ENCODE data around the gene ZNF407. TPM values are rescaled to one million over a fixed set of nuclear protein-coding genes. Genes with fewer than 3 reads are reported as not detected.

ZNF407 gene
- total and polyA plus RNA-seq, 4 donors = 2.8 to 34.9 (median 9.5) TPM

- no peak for TF ChIP-seq CTCF (IDR thresholded peaks at IDR 0.05; ENCODE audit: control extremely low read depth, extremely low read depth)
- H3K27ac ChIP-seq (ENCODE audit: low read depth in 1 of 2, low read length in 1 of 2) = no peak overlapping the region
These were observed 332.9 kb downstream of the ZNF407 start for GRCh38 chr18:74930616-74931015.

DNA sequence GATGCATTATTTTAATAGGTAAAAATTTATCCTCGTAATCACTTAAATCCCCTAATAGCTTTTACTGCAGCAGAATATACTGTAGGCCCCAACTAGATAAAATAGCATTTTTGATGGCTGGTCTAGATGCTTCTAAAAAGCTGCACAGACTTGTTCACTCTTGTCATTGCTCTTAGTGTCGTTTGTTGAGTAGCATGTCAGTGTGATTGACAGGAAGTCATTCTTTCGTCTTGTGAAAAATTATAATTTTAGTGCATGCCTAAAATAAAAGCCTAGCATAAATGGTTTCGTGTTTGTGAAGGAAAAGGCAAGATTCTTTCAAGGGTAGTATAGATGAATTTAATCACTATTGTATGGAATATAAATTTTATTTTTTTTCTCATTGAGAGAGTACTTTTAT lies 336.3 kb downstream of the ZNF407 start:
- ATAC-seq (ENCODE audit: insufficient read depth, low FRiP score) (no peak), DNase-seq (no peak)
- Histone ChIP-seq H3K9ac (ENCODE audit: insufficient read depth in 1 of 2, low read length in 2 of 2) (no peak overlapping the region), H3K9me3 (ENCODE audit: control insufficient read depth in 4 of 4, insufficient read depth in 3 of 4, low read length in 3 of 4) (no peaks in the 10 kb centered on the region), H3K27me3 (ENCODE audit: control insufficient read depth in 3 of 3, insufficient read depth in 3 of 3, low read length in 2 of 3) (no peaks in the 10 kb centered on the region), H3K36me3 (ENCODE audit: control insufficient read depth in 4 of 4, insufficient read depth in 4 of 4, low read length in 4 of 4) (peaks cover 0 to 3% (median 1%) of the 10 kb centered on the region in 4 donors), H3K4me3 (no peak overlapping the region), H3K27ac (ENCODE audit: low read depth in 1 of 2, low read length in 1 of 2) (no peak overlapping the region), H3K4me1 (ENCODE audit: control insufficient read depth in 5 of 5, insufficient read depth in 5 of 5, low read length in 5 of 5) (no peaks in the 10 kb centered on the region)
- TF ChIP-seq CTCF (IDR thresholded peaks at IDR 0.05; ENCODE audit: control extremely low read depth, extremely low read depth) = no peak
- 94 to 95% methylated on average over 4 of the region's 4 CpGs for WGBS, 2 donors

More at GRCh38 chr18:74930616-74931015, 332.9 kb downstream of the ZNF407 start:
- WGBS, 2 donors = 95 to 97% methylated on average over 1 of the region's 1 CpG
- Histone ChIP-seq H3K36me3 (ENCODE audit: control insufficient read depth in 4 of 4, insufficient read depth in 4 of 4, low read length in 4 of 4) (peaks cover 0 to 3% (median 1%) of the 10 kb centered on the region in 4 donors), H3K4me1 (ENCODE audit: control insufficient read depth in 5 of 5, insufficient read depth in 5 of 5, low read length in 5 of 5) (no peaks in the 10 kb centered on the region), H3K27me3 (ENCODE audit: control insufficient read depth in 3 of 3, insufficient read depth in 3 of 3, low read length in 2 of 3) (no peaks in the 10 kb centered on the region), H3K9ac (ENCODE audit: insufficient read depth in 1 of 2, low read length in 2 of 2) (no peak overlapping the region), H3K9me3 (ENCODE audit: control insufficient read depth in 4 of 4, insufficient read depth in 3 of 4, low read length in 3 of 4) (no peaks in the 10 kb centered on the region), H3K4me3 (no peak overlapping the region)
- DNase-seq (no peak), ATAC-seq (ENCODE audit: insufficient read depth, low FRiP score) (no peak)

DNA sequence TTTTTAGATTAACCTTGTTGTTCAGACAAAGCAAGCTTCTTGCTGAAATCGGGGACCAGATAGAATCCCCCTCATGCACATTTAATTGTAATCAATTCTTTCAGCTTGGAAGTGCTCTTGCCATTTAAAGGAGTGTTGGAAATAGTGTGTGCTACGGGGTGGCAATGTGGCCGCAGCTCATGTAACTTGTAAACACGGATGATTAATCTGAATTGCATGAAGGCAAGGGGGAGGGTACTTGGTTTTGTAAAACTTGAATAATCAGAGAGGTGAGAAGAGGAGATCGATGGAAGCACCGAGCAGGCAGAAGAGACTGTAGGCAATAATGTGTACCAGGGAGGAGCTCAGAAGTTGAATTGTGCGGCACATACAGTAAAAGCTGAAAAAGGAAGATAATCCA lies 337.8 kb downstream of the ZNF407 start:
- no peak for TF ChIP-seq CTCF (IDR thresholded peaks at IDR 0.05; ENCODE audit: control extremely low read depth, extremely low read depth)
- no peak for ATAC-seq (ENCODE audit: insufficient read depth, low FRiP score)
- Histone ChIP-seq H3K27me3 (ENCODE audit: control insufficient read depth in 3 of 3, insufficient read depth in 3 of 3, low read length in 2 of 3) (no peaks in the 10 kb centered on the region), H3K4me3 (no peak overlapping the region), H3K9me3 (ENCODE audit: control insufficient read depth in 4 of 4, insufficient read depth in 3 of 4, low read length in 3 of 4) (no peaks in the 10 kb centered on the region), H3K9ac (ENCODE audit: insufficient read depth in 1 of 2, low read length in 2 of 2) (no peak overlapping the region), H3K4me1 (ENCODE audit: control insufficient read depth in 5 of 5, insufficient read depth in 5 of 5, low read length in 5 of 5) (no peaks in the 10 kb centered on the region), H3K27ac (ENCODE audit: low read depth in 1 of 2, low read length in 1 of 2) (no peak overlapping the region), H3K36me3 (ENCODE audit: control insufficient read depth in 4 of 4, insufficient read depth in 4 of 4, low read length in 4 of 4) (peaks cover 0 to 3% (median 1%) of the 10 kb centered on the region in 4 donors)
- no peak for DNase-seq
- 75 to 91% methylated on average over 7 of the region's 7 CpGs for WGBS, 2 donors

DNA sequence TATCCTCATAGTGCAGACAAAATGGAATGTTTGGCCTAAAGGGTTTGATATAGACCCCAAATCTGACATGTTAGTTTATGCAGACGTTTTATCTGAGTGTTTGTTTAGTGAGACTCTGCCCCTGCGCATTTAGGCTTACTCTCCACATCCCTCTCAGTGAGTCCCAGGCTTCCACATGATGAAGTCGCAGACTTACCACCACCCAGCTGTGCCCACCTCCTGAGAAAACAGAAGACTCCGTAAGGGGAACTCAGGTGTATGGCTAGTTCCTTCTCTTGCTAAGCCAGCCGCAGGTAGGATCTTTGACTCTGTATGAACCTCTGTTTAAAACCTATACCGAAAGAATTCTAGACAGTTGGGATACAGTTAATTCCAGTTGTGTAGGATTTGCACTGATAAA lies 338.7 kb downstream of the ZNF407 start:
- WGBS, 2 donors = 93 to 96% methylated on average over 6 of the region's 6 CpGs
- Histone ChIP-seq H3K27me3 (ENCODE audit: control insufficient read depth in 3 of 3, insufficient read depth in 3 of 3, low read length in 2 of 3) (no peaks in the 10 kb centered on the region), H3K4me1 (ENCODE audit: control insufficient read depth in 5 of 5, insufficient read depth in 5 of 5, low read length in 5 of 5) (no peaks in the 10 kb centered on the region), H3K9ac (ENCODE audit: insufficient read depth in 1 of 2, low read length in 2 of 2) (no peak overlapping the region), H3K4me3 (no peak overlapping the region), H3K36me3 (ENCODE audit: control insufficient read depth in 4 of 4, insufficient read depth in 4 of 4, low read length in 4 of 4) (peaks cover 0 to 3% (median 0%) of the 10 kb centered on the region in 4 donors), H3K27ac (ENCODE audit: low read depth in 1 of 2, low read length in 1 of 2) (no peak overlapping the region), H3K9me3 (ENCODE audit: control insufficient read depth in 4 of 4, insufficient read depth in 3 of 4, low read length in 3 of 4) (no peaks in the 10 kb centered on the region)
- ATAC-seq (ENCODE audit: insufficient read depth, low FRiP score) (no peak), DNase-seq (no peak)
- TF ChIP-seq CTCF (IDR thresholded peaks at IDR 0.05; ENCODE audit: control extremely low read depth, extremely low read depth) = no peak
